ENCODE measurements around the gene RUSF1. TPM values are rescaled to one million over a fixed set of nuclear protein-coding genes. Genes with fewer than 3 reads are reported as not detected.

RUSF1 gene
- total RNA-seq, 4 donors from 2014 or later = 65.2 to 124 (median 110) TPM

DNA sequence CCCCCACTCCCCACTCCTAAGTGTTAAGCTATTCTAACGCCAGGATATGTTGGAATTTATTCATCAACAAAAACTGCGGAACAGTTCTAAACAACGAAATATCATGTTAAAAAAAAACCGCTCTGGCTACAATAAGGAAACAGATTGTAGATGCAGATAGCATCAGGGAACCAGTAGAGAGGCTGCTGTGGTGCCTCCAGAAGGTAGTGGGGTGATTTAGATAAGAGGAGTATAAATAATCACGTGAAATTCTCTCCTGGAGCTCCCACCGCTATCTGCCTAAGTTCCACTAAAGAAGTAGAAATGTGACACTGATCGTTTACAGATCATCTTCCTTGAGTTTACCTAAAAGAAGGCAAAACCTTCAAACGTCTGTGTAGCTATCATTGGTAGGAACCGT, 27.5 kb upstream of the RUSF1 start:
- Histone ChIP-seq H3K4me1 (peaks cover 0 to 7% (median 0%) of the 10 kb centered on the region in 4 donors), H3K4me3 (no peak overlapping the region), H3K27me3 (peaks cover 0 to 6% of the 10 kb centered on the region in 2 donors), H3K9me3 (peaks cover 0 to 6% (median 0%) of the 10 kb centered on the region in 4 donors), H3K36me3 (no peaks in the 10 kb centered on the region), H3K27ac (no peak overlapping the region)
- DNase-seq = no peak
- TF ChIP-seq POLR2A (IDR thresholded peaks at IDR 0.05) (no peak), CTCF (IDR thresholded peaks at IDR 0.05) (no peak)

- TF ChIP-seq POLR2A (IDR thresholded peaks at IDR 0.05) (no peak), CTCF (IDR thresholded peaks at IDR 0.05) (no peak)
- Histone ChIP-seq H3K27ac (no peak overlapping the region), H3K36me3 (no peaks in the 10 kb centered on the region), H3K27me3 (peaks cover 0 to 6% of the 10 kb centered on the region in 2 donors), H3K4me3 (no peak overlapping the region), H3K4me1 (peaks cover 0 to 7% (median 0%) of the 10 kb centered on the region in 4 donors), H3K9me3 (no peaks in the 10 kb centered on the region)
- DNase-seq = no peak
Observed at GRCh38 chr16:31532896-31533295, 24.7 kb upstream of the RUSF1 start.

- Histone ChIP-seq H3K4me3 (no peak overlapping the region), H3K9me3 (no peaks in the 10 kb centered on the region), H3K36me3 (no peaks in the 10 kb centered on the region), H3K4me1 (peaks cover 0 to under 1% (median 0%) of the 10 kb centered on the region in 4 donors), H3K27me3 (no peaks in the 10 kb centered on the region), H3K27ac (no peak overlapping the region)
- DNase-seq = no peak
- no peak for TF ChIP-seq POLR2A (IDR thresholded peaks at IDR 0.05)
- TF ChIP-seq CTCF (IDR thresholded peaks at IDR 0.05) = no peak
Observed at GRCh38 chr16:31532120-31532519, 23.9 kb upstream of the RUSF1 start.

- no peaks in the 10 kb centered on the region for H3K4me1 ChIP-seq
- no peak overlapping the region for H3K4me3 ChIP-seq
- H3K36me3 ChIP-seq = no peaks in the 10 kb centered on the region
- no peak for DNase-seq
- no peak overlapping the region for H3K27ac ChIP-seq
- TF ChIP-seq CTCF (IDR thresholded peaks at IDR 0.05) (no peak), POLR2A (IDR thresholded peaks at IDR 0.05) (no peak)
- no peaks in the 10 kb centered on the region for H3K27me3 ChIP-seq
- no peaks in the 10 kb centered on the region for H3K9me3 ChIP-seq
Observed at GRCh38 chr16:31531096-31531495, 22.9 kb upstream of the RUSF1 start.

DNA sequence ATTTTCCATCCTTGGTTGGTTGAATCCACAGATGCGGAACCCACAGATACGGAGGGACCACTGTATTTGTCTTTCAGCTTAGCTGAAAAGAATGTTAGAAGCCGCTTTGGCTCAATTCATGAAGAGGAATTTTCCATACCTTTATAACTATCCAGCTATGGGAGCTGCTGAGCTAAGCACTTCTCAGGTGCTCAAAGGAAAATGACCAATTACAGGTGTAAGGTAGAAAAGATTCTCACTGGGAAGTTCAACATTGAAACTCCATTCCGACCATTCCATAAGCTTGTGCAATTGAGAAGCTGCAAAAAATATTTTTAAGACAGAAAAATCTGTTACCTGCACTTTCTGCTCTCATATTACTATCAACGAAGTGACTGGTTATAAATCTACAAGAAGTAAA, 22.2 kb upstream of the RUSF1 start:
- H3K4me3 ChIP-seq = no peak overlapping the region
- no peaks in the 10 kb centered on the region for H3K9me3 ChIP-seq
- no peaks in the 10 kb centered on the region for H3K27me3 ChIP-seq
- no peak overlapping the region for H3K27ac ChIP-seq
- H3K4me1 ChIP-seq = no peaks in the 10 kb centered on the region
- DNase-seq = no peak
- H3K36me3 ChIP-seq = no peaks in the 10 kb centered on the region
- no peak for TF ChIP-seq CTCF (IDR thresholded peaks at IDR 0.05)

- H3K27ac ChIP-seq = no peak overlapping the region
- no peak for TF ChIP-seq CTCF (IDR thresholded peaks at IDR 0.05)
- no peak for TF ChIP-seq POLR2A (IDR thresholded peaks at IDR 0.05)
- H3K4me1 ChIP-seq = no peaks in the 10 kb centered on the region
- no peak for DNase-seq
- H3K4me3 ChIP-seq = peak overlapping the region in 2 of 4 donors; percentile 27 to 44
- H3K27me3 ChIP-seq = no peaks in the 10 kb centered on the region
- no peaks in the 10 kb centered on the region for H3K9me3 ChIP-seq
- H3K36me3 ChIP-seq = no peaks in the 10 kb centered on the region
Observed at GRCh38 chr16:31529937-31530312, 21.7 kb upstream of the RUSF1 start.
